IPS-11a (cell line): Measurements from ENCODE around the gene NCKAP5.

ENCODE experiments used
- H3K4me3 ChIP-seq: one replicate; pipeline ENCODE4 v1.5.1; 2013; ENCODE audit warnings: low read depth, low read length, control low read depth

Gene NCKAP5

DNA sequence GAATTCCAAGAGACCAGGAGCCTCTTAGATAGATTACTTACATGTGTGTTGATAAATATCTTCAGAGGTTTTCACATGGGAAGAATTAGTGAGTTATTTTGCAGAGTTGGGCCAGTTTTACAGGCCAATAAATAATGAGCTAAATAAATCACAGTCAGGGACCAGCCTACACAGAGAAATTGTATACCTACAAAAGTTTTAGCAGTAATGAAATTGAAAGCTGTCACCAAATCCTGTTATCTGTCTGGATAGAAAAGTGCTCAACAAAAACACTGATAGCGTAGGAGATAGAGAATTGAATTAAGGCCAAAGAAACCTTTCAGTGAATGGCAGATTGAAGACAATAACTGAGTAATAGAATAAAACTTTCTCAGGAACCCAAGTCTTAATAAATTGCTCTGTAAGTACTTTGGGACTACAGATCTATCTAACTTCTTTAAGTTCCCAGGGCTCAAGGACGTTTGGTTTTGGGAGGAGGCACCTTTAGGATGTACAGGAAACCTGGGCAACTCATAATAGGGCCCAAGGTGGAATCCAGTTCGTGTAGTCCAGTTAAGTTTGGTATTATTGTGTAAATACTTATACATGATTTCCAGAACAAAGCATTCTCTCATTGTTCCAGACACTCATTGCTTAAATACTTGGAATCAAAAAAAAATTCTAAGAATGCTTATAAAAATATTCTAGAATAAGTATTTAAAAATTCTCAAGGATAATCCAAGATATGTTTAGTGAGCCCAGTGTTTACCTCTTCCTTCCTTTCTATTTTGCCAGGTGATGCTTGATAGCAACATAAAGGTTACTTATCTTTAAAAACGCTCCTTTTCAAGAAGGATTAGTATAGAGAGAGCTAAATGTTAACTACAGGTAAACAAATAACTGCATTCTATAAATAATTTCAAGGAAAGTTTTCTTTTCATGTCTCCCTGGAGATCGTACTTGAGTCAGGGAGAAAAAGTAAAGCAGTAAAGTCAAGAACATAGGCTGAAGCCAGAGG, 134.5 kb downstream of the NCKAP5 start:
- no peak overlapping the region for H3K4me3 ChIP-seq

DNA sequence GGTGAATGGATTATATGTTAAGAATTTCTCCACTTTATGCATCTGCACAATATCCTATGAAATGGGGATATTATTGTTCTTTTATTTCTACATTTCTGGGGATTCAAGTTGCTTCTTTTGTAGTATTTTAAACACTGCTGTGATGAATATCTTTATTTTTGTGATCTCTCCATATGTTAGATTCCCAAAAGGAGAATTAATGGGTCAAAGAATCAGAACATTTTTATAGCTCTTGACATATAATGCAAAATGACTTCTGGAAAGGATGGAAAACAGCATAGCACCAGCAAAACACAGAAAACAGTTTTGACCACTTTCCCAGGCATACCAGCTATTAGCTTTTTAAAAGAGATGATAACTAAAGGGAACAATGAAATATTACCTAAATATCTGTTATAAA, 135.5 kb downstream of the NCKAP5 start:
- H3K4me3 ChIP-seq = no peak overlapping the region

DNA sequence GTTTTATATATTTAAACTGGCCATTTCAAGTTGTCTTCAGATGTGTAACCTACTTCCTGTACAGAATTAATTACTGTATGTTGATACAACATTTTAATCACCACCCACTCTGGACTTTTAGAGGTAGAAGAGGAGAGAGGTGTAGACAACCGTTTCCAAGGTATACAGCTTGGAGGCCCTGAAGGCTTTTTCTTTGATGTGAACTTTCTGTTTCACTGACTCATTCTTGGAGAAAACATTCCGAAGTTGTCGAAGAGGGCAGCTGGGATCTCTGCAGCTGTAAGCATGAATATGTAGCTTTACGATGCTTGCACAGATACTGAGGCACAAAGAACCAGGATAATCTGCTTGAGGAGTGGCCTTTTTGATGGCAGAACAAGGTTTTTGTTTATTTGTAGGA, 137.0 kb downstream of the NCKAP5 start:
- no peak overlapping the region for H3K4me3 ChIP-seq

DNA sequence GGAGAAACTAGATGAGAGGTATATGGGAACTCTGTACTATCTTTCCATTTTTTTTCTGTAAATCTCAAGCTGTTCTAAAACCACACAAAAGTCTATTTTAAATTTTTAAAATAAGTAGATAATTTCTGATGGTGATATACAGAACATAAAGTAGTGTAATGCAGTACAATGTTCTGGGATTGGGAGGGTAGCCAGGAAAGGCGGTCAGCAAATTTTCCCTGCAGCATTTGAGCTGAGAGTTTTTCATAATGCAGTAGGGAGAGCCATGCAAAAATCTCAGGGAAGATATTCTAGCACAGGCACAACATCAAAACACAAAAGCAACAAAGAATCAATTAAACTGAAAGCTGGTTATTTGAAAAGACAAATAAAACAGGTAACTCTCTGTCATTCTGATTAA, 141.5 kb downstream of the NCKAP5 start:
- no peak overlapping the region for H3K4me3 ChIP-seq

DNA sequence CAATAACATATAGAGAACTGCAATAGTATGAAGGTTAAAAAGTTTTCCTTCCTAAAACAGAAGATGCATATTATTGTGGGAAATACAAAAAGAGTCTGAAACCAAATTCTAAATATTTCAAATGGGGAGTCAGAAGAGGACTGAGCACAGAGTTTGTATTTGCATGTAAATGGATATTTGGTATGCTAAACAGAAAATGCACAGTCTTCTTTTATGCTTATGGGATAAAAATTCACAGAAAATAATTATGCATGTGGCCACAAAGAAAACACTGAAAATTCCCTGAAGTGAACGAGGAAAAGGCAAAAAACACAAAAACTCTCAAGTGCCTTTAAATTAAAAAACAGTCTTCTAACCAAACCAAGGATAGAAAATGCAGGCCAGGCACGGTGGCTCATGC, 142.7 kb downstream of the NCKAP5 start:
- no peak overlapping the region for H3K4me3 ChIP-seq

DNA sequence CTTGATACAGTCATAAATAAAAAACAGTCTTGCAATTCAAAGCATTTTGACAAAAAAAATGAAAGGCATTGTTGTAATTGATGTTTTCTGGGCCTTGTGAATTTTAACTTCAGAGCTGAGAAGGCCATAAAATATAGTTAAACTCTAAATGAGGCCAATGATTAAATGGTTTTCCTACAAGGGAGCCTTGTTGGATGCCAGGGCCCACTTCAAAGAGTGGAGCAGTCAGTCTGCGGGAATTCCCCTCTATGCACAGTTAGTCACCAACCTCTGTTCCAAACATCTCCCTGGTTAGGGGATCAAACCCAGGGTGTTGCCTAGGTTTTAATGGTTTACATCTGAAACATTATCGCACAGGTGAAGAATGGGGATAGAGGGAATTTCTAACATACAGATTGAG, 143.4 kb downstream of the NCKAP5 start:
- H3K4me3 ChIP-seq = no peak overlapping the region

DNA sequence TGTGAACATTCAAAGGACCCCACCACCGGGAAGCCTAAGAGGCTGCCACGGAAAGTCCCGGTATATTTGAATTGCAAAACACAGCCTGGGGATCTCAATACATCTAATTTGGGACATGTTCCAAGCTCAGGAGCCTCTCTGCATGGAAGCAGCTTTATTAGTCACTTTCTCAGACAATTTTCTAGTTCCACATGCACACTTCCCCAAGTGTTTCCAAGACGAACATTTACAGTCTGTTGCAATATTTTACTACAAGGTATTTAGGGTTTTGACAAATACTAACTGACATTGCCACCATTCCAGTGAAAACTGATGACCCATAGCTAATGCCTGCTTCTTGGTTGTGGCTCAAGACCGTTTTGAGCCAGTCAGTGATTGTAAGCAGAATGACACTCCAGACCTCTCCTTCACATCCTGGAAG, 145.3 kb downstream of the NCKAP5 start:
- no peak overlapping the region for H3K4me3 ChIP-seq

DNA sequence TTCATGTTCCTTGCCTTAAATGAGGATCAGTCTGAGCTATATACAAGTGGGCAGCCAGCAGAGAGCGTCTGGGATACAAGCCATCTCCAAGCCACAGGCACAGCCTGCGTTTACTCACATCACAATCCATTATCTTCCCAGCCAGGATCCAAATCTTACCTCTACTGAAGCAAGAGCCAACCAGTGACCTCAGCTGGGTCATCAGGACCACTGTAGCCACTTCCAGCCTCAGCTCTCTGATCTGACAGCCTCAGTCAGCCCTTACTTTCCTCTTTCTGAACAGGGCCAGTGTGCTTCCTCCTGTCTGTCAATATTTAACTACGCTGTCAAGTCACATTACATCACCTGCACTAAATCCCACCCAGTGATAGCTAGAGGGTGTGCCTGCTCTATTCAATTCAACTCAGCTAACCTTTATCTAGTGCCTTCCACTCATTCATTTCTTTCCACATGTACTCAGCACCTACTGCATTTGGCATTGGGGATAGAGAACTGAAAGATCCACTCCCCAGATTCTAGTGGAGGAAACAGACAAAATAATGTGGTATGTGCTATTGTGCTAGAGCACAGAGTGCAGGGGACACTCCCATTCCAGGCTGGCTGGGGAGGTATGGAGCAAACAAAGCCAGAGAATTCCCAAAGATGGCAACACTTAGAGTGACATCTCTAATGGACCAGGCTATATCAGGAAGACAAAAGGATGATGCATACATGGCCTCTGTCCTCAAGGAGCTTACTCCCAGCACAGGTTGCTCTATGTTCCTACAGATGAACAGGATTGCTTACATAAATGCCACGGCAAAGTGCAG, 146.5 kb downstream of the NCKAP5 start:
- H3K4me3 ChIP-seq = no peak overlapping the region

DNA sequence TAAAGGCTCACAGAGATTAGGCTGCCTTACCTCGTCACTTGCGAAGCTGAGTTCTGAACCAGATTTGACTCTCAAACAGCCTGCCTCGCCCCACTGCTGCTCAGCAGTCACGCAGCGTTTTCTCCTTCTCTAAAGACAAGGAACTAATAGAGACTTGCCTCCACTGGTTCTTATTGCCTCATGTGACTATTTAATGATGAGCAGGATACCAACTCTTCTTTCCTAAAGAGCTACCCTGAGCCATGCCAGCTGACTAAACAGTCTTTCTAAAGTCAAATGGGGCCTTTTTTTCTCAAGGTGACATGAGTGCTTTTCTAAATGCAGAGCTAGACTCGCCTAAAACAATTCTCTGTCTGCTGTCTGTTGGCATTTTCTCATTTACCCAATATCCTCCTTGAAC, 147.5 kb downstream of the NCKAP5 start:
- H3K4me3 ChIP-seq = no peak overlapping the region

DNA sequence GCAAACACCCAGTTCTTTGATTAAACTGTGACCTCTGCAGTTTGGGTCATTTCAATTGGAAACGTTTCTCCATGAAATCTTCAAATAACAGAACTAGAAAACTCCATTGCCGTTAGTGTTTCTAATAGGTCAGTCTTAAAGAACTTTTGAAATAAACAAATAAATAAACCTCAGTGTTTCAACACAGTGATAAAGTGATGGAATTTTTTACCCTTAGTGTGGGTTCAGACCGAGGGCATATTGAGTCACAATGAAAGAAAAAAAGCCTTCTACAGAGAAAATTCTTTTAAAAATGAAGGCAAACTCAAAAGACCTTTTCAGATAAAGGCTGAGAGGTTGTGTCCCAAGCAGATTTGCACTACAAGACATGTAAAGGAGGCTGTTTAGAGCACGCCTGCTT, 149.6 kb downstream of the NCKAP5 start:
- no peak overlapping the region for H3K4me3 ChIP-seq

DNA sequence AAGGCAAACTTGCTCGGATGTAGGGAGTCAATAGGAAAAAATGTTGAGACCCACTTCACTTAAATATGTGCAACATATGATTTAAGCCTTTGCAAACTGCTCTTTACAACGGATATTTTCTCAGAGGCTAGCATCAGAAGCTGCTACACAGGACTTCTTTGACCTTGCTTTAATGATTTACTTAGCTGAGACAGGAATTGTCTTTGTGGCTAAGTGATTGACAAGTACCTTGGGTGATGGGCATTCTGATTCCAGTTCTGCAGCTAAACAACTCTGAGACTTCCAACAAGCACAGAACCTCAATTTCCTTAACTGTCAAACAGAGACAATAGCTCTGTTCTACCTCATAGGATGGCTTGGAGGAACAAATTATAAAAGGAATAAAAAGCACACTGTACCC, 150.2 kb downstream of the NCKAP5 start:
- H3K4me3 ChIP-seq = no peak overlapping the region

DNA sequence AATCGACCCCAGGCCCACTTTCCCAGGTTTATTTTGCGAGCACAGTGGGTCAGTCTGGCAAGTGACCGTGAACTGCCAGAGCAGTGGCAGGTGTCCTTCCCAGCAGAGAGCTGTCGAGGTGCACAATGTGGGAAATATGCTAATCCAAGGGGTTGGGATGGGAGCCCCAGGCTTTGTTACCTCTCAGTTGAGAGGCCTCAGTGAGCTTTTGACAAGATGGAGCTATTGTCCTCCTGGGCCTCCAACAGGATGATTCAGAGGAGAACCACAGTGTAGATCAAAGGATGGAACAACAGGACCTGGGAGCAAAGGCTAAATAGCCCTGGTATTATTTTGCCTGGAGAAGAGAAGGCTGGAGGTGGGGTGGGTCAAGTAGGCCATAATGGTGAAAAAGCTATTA, 150.8 kb downstream of the NCKAP5 start:
- no peak overlapping the region for H3K4me3 ChIP-seq

DNA sequence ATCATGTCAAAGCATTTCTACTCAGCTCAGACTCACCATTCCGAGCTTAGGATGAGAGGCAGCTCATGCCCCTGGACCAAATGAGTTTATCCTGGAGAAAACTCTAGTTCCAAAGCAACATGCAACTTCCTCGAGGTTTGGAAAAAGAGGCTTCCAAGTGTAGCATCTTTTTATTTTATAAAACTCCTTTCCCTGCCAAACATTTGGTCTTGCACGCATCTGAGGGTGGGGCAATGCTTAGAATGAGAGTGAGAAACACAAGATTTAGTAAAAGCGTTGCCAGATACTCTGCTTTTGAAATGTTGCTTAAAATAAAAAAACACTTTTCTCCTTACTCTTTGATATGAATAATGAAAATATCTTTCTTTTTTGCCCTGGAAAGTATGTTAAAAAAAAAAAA, 151.5 kb downstream of the NCKAP5 start:
- H3K4me3 ChIP-seq = no peak overlapping the region

DNA sequence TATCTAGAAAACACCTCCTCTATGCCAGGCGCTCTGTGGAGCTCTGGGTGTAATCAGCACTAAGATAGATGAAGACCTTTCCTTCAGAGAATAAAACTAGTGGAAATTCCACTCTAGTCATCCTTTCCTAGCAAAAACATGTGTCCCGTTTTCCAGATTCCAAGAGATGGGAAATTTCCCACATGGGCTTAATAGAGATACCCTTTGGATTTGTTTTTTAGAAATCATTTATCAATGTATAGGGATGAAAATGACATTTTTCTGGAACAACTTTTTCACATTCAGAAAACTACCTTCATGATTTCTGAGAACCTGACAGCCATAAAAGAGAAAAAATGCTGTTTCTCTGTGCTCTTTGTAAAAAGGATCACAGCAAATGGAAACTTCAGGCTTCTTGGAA, 152.1 kb downstream of the NCKAP5 start:
- no peak overlapping the region for H3K4me3 ChIP-seq

DNA sequence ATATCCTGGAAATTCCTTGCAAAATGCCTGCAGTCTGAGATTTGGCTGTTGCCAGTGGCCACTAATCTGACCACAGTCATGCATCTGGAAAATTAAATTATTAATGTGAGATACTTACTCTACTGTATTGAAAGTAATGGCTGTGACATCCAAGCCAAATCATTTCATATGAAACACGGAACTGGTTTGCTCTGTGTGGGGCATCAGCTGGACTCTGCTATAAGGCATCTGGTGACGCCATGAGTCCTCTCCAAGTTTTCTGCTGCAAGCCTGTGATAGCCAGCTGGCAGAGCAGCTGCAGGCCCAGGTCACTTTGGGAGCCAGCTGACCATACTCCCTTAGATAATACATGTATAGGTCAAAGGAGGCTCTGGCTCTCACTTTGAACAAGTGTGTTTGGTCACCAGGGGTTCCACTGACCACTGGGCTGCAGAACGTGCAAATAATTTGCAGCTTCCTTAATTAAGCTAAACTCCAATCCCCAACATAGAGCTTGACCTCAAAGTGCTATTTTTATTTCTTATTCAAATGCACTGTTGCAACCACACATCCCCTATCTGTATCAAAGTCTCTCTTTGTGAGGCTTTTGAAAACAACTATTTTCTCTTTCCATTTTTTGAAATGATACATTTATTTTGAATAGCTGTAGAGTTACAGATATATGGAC, 152.9 kb downstream of the NCKAP5 start:
- no peak overlapping the region for H3K4me3 ChIP-seq

DNA sequence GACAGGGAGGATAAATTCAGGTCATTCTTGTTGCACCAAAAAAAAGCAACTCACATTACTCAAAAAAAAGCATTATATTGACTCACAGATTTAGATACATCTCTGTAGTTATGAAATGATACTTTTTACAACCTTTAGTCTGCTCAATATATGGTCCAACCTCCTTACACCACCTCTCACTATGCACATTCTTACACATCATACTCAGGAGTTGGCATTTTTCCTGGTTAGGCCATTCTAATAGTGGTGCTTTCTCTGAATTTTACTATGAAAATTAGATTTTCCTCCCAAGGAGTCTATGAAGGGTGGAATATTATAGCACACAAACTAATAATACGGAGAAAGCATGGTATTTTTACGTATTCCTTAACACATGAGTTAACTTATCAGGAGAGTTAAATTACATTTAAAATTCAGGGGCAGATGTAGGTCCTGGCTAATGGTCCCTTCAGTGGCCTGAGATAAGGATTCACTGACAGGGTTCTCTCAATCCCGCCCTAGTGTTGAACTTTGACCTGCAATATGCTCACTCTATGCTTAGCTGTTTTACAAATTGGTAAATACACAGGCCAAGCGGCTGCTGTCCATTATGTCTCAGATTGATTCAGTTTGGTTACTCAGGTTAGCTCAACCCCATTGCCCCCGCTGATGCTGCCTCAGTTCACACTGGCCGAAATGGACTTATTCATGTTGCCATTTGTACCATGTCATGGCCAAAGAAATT, 153.6 kb downstream of the NCKAP5 start:
- H3K4me3 ChIP-seq = no peak overlapping the region

DNA sequence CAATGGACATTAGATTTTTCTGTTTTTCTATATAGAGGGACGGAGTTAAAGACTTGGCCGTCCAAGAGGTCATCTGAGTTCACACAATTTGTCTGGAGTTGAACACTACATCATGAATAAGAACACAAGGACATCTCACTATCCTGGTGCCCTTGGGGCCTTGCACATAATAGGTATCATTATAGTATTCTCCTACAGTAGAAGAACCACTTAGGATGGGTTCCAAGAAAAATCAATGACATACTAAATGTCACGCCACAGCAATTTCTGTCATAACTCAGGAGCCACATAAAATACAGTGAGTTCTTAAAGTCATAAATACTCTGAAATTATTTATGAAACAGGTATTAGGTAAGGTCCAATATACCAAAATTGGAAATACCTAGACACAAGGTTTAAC, 154.4 kb downstream of the NCKAP5 start:
- H3K4me3 ChIP-seq = no peak overlapping the region

DNA sequence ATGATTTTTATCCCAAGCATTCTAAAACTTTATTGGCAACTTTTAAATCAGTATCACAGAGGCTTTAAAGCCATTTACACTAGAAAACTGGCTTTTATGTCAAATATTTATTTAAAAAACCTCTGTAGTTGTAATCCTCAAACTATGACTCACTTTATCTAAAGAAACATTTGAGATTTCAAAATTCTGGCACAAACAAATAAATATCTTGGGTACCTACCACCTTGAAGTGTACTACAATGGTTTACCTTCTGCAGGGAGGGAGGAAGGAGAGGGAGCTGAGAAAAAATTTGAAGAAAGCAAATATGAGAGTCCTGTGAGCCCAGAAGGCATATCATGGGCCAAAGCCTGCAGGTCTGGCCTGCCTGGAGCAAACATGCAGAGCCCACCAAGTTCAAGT, 155.6 kb downstream of the NCKAP5 start:
- no peak overlapping the region for H3K4me3 ChIP-seq

DNA sequence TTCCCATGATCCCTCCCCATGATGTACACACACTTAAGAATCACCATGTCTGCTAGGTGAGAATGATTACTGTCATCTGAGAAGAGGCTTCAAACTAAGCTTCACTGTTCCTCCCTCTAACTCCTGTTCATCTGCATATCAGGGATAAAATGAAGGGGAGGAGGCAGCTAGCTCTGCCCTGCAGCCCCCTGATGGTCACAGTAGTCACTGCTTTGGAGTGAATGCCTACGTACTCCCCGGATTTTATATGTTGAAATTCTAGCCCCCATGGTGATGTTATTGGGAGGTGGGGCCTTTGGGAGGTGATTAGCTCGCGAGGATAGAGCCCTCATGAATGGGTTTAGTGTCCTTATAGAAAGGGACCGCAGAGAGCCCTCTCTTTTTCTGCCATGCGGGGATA, 156.4 kb downstream of the NCKAP5 start:
- H3K4me3 ChIP-seq = no peak overlapping the region

DNA sequence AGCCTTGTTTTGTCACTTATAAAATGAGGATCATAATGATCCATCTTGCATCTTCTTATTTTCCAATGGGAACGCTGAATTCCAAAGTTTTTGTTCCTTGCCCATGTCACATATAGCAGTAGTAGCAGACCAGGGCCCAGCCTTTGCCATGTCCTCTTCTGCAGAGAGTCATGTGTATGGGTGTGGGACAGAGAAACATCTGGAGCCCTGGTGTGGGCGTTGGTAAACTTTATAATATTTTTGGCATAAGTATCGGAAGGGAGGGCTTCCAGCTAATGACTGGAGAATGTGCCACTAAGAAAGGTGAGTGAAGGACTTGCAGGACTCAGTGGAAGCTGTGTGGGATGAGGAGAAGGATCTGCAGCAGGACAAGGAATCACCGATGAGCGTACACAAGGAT, 157.2 kb downstream of the NCKAP5 start:
- H3K4me3 ChIP-seq = no peak overlapping the region
